OCI-LY7 (cell line): ENCODE measurements around the gene CNOT1. TPM values are rescaled to one million over a fixed set of nuclear protein-coding genes. Genes with fewer than 3 reads are reported as not detected.

ENCODE experiments used
- BruUV-seq: library from RNA; stranded (reverse); fragments of 400-500 nt; replicated peaks from 2 replicates; lab custom pipeline; 2021; lab: Mats Ljungman, UMichigan
- CTCF ChIA-PET: fragments of 300-600 bp; sonication (Branson Sonifier 250); formaldehyde crosslinking; loops from one replicate; lab custom pipeline; 2022; ENCODE audit warnings: antibody characterized with exemption; ENCODE audit not compliant: unreplicated experiment; lab: Charles Lee
- POLR2A ChIA-PET: fragments of 300-600 bp; sonication (Branson Sonifier 250); formaldehyde crosslinking; loops from one replicate; lab custom pipeline; 2022; ENCODE audit warnings: antibody characterized with exemption; lab: Charles Lee
- DNase-seq: peaks from one replicate; pipeline ENCODE4 v3.0.0-alpha.2; 2015; ENCODE audit warnings: low spot score
- H2AFZ ChIP-seq: fragments of 200-600 bp; sonication (generic), shearing (Covaris generic); 2 replicates; pipeline ENCODE4 v1.6.1; 2014; ENCODE audit warnings: mild to moderate bottlenecking, antibody characterized with exemption, low read length, moderate library complexity
- H3K27ac ChIP-seq: fragments of 200-600 bp; sonication (generic); 2 replicates; pipeline ENCODE4 v1.5.1; 2014; ENCODE audit warnings: mixed run types, low read depth, mild to moderate bottlenecking, moderate library complexity, low read length, inconsistent platforms; ENCODE audit not compliant: poor library complexity, severe bottlenecking
- H3K36me3 ChIP-seq: fragments of 200-600 bp; sonication (generic); 2 replicates; pipeline ENCODE4 v1.6.1; 2014; ENCODE audit warnings: mild to moderate bottlenecking, antibody characterized with exemption, low read length, moderate library complexity, mixed read lengths; ENCODE audit not compliant: insufficient read depth
- H3K4me1 ChIP-seq: fragments of 200-600 bp; sonication (generic); 2 replicates; pipeline ENCODE4 v1.5.1; 2014; ENCODE audit warnings: mild to moderate bottlenecking, low read length; ENCODE audit not compliant: insufficient read depth, poor library complexity, severe bottlenecking
- H3K4me2 ChIP-seq: fragments of 200-600 bp; sonication (generic); 2 replicates; pipeline ENCODE4 v1.6.1; 2014; ENCODE audit warnings: mild to moderate bottlenecking, low read length
- H3K4me3 ChIP-seq: fragments of 200-600 bp; sonication (generic); 2 replicates; pipeline ENCODE4 v1.5.1; 2014; ENCODE audit warnings: mild to moderate bottlenecking, low read depth, low read length; ENCODE audit not compliant: poor library complexity, severe bottlenecking
- H3K79me2 ChIP-seq: fragments of 200-600 bp; sonication (generic); 2 replicates; pipeline ENCODE4 v1.6.1; 2016; ENCODE audit warnings: low read depth, mild to moderate bottlenecking, low read length, moderate library complexity, mixed read lengths; ENCODE audit not compliant: insufficient read depth
- H3K9me2 ChIP-seq: fragments of 200-600 bp; sonication (generic); 2 replicates; pipeline ENCODE4 v1.6.1; 2016; ENCODE audit warnings: mild to moderate bottlenecking, low read length, mixed read lengths; ENCODE audit not compliant: insufficient read depth
- H3K9me3 ChIP-seq: fragments of 200-600 bp; sonication (generic); 2 replicates; pipeline ENCODE4 v1.6.1; 2014; ENCODE audit warnings: mild to moderate bottlenecking, mixed run types, low read length, mixed read lengths
- H4K20me1 ChIP-seq: fragments of 200-600 bp; sonication (generic); 2 replicates; pipeline ENCODE4 v1.6.1; 2014; ENCODE audit warnings: mild to moderate bottlenecking, antibody characterized with exemption, low read length, moderate library complexity, mixed read lengths; ENCODE audit not compliant: insufficient read depth
- EZH2phosphoT487 ChIP-seq: fragments of 200-600 bp; sonication (generic); IDR thresholded peaks from 2 replicates; pipeline ENCODE4 v1.6.1; 2018; ENCODE audit warnings: low read depth, borderline replicate concordance, mild to moderate bottlenecking, mixed run types, antibody characterized with exemption, low read length, moderate library complexity, mixed read lengths
- intact Hi-C: fragments of 100-400 bp; cut with micrococcal nuclease; formaldehyde crosslinking; loops from one replicate; pipeline ENCODE4 v1.10.0; 2022; ENCODE audit not compliant: unreplicated experiment
- total RNA-seq, 2 experiments: library from RNA; depleted of rRNA in 1 of 2; stranded (reverse); fragments of >200 nt in 1 of 2; shearing (Covaris generic) in 1 of 2; gene quantifications; 2 replicates each; pipeline ENCODE4 v1.2.3, GENCODE V29; 2014 to 2022
- TF ChIP-seq, protein P1 (sequence below): fragments of 200-600 bp; sonication (generic); conservative IDR thresholded peaks from 2 replicates; pipeline ENCODE4 v1.5.1; 2014; ENCODE audit warnings: mild to moderate bottlenecking, antibody characterized with exemption, low read length, moderate library complexity, mixed read lengths

Gene CNOT1
- total RNA-seq, 2 experiments from 2014 or later, result 230 to 288 TPM

DNA sequence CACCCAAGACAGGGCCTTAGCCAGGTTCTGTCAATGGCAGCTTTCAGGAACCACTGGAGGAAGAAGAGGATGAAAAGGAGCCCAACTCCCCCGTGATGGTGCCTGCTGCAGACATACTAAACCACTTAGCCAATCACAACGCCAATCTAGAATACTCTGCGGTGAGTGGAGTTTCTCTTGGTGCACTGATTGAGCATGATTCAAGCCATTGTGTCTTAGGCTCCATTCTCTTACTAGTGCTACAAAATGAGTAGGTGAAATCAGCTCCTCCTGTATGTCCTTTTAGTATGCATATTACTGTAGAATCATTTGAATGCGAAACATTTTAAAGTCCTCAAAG lies 112.9 kb downstream of the CNOT1 start:
- Histone ChIP-seq H3K9me2 (no peaks in the 10 kb centered on the region), H4K20me1 (peaks cover 6% of the 10 kb centered on the region; the same call in 1 of the 2 replicates), H2AFZ (no peak overlapping the region), H3K4me2 (peak overlapping the region; percentile 52), H3K36me3 (peaks cover 75% of the 10 kb centered on the region), H3K79me2 (no peaks in the 10 kb centered on the region), H3K9me3 (no peaks in the 10 kb centered on the region), H3K4me3 (peak overlapping the region; percentile 51), H3K27ac (no peak overlapping the region), H3K4me1 (peaks cover 15% of the 10 kb centered on the region)
- intact Hi-C loops, result no loop called here
- CTCF ChIA-PET, result interaction anchor here (1.3 kb wide), 1 partner anchor 180 kb away, joined by 3 read pairs; no protein-coding TSS in a partner anchor
- BruUV-seq, result no TSS peak
- POLR2A ChIA-PET, result interaction anchor here (1.4 to 1.8 kb wide), 2 partner anchors 35 to 218 kb away, joined by 3 to 4 read pairs; no protein-coding TSS in a partner anchor
- DNase-seq, result no peak
- TF ChIP-seq, protein P1, sequence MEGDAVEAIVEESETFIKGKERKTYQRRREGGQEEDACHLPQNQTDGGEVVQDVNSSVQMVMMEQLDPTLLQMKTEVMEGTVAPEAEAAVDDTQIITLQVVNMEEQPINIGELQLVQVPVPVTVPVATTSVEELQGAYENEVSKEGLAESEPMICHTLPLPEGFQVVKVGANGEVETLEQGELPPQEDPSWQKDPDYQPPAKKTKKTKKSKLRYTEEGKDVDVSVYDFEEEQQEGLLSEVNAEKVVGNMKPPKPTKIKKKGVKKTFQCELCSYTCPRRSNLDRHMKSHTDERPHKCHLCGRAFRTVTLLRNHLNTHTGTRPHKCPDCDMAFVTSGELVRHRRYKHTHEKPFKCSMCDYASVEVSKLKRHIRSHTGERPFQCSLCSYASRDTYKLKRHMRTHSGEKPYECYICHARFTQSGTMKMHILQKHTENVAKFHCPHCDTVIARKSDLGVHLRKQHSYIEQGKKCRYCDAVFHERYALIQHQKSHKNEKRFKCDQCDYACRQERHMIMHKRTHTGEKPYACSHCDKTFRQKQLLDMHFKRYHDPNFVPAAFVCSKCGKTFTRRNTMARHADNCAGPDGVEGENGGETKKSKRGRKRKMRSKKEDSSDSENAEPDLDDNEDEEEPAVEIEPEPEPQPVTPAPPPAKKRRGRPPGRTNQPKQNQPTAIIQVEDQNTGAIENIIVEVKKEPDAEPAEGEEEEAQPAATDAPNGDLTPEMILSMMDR, result no peak
- no peak for TF ChIP-seq EZH2phosphoT487

DNA sequence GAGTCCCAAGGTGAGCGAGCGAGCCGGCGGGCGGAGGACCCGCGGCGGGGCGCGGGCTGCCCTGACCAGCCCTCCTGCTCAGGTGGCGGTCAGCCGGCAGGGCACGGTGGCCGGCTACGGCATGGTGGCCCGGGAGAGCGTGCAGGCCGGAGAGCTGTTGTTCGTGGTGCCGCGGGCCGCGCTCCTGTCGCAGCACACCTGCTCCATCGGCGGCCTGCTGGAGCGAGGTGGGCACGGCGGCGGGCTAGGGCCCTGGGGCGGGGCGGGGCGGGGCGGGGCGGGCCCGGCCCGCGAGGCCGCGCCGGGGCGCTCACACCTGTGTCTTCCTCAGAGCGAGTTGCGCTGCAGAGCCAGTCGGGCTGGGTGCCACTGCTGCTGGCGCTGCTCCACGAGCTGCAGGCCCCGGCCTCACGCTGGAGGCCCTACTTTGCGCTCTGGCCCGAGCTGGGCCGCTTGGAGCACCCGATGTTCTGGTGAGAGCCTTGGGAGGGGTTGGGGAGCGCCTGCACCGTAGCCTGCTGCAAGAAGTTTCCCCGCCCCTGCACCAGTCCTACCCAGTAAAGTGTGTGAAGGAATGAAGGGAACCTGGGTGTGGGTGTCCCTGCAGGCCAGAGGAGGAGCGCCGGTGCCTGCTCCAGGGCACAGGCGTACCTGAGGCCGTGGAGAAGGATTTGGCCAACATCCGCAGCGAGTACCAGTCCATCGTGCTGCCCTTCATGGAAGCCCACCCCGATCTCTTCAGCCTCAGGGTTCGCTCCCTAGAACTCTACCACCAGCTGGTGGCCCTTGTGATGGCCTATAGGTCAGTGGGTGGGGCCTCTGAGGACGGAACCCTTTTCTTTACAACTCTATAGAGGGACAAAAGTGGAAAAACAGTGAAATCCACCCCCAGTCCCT lies 113.5 kb downstream of the CNOT1 start:
- peak; percentile 75 for DNase-seq
- peaks cover 69% of the 10 kb centered on the region for H3K36me3 ChIP-seq
- TF ChIP-seq, protein P1, result no peak
- no peak for TF ChIP-seq EZH2phosphoT487
- peaks cover 6% of the 10 kb centered on the region; the same call in 1 of the 2 replicates for H4K20me1 ChIP-seq
- ChIA-PET CTCF (interaction anchor here (1.3 kb wide), 1 partner anchor 180 kb away, joined by 3 read pairs; no protein-coding TSS in a partner anchor), POLR2A (interaction anchor here (0.6 to 1.8 kb wide), 3 partner anchors 29 to 217 kb away, joined by 3 to 4 read pairs (median 3); no protein-coding TSS in a partner anchor)
- BruUV-seq, result no TSS peak
- no peaks in the 10 kb centered on the region for H3K79me2 ChIP-seq
- peak overlapping the region; percentile 76 for H3K4me3 ChIP-seq
- no peak overlapping the region; the same call in 1 of the 2 replicates for H2AFZ ChIP-seq
- no peaks in the 10 kb centered on the region for H3K9me3 ChIP-seq
- H3K9me2 ChIP-seq, result no peaks in the 10 kb centered on the region
- H3K27ac ChIP-seq, result peak overlapping the region; percentile 35
- intact Hi-C loops, result no loop called here
- H3K4me1 ChIP-seq, result peaks cover 15% of the 10 kb centered on the region
- peak overlapping the region; percentile 69 for H3K4me2 ChIP-seq
